Activated B cell treated with CpG ODN at 0.5 μM for 24 hours (primary cell): ENCODE measurements around the gene PLTP. TPM values are rescaled to one million over a fixed set of nuclear protein-coding genes. Genes with fewer than 3 reads are reported as not detected.
"Not testable (repeated sequence)": the region's sequence is repeated elsewhere in the genome, so short reads cannot be mapped to it uniquely, and the experiment has no call there.

Experiments used
- ATAC-seq: fragments of 200-7000 bp; cut with Tn5 transposase; one replicate; pipeline ENCODE4 v1.10.0; 2021; ENCODE audit warnings: low read depth, mild to moderate bottlenecking, moderate library complexity
- CTCF ChIA-PET: fragments of 350-600 bp; sonication (Branson Sonifier 250); formaldehyde crosslinking; loops from one replicate; lab custom pipeline; 2021; ENCODE audit warnings: antibody characterized with exemption; lab: Charles Lee
- POLR2A ChIA-PET: fragments of 350-600 bp; sonication (Branson Sonifier 250); formaldehyde crosslinking; loops from one replicate; lab custom pipeline; 2021; ENCODE audit warnings: antibody characterized with exemption; lab: Charles Lee
- DNase-seq: peaks from one replicate; pipeline ENCODE4 v3.0.0; 2022
- H3K27ac Mint-ChIP-seq: one replicate; pipeline ENCODE4 v1.8.0; 2020; ENCODE audit warnings: mixed read lengths
- H3K27me3 Mint-ChIP-seq: one replicate; pipeline ENCODE4 v1.8.0; 2021; ENCODE audit warnings: mixed read lengths
- H3K36me3 Mint-ChIP-seq: one replicate; pipeline ENCODE4 v1.8.0; 2021; ENCODE audit warnings: low read depth, mixed read lengths
- H3K4me1 Mint-ChIP-seq: one replicate; pipeline ENCODE4 v1.8.0; 2021; ENCODE audit warnings: mixed read lengths
- H3K4me3 Mint-ChIP-seq: one replicate; pipeline ENCODE4 v1.8.0; 2020; ENCODE audit warnings: mild to moderate bottlenecking, mixed read lengths
- H3K9me3 Mint-ChIP-seq: one replicate; pipeline ENCODE4 v1.8.0; 2020; ENCODE audit warnings: mixed read lengths
- intact Hi-C: fragments of 100-400 bp; cut with micrococcal nuclease; formaldehyde crosslinking; loops from one replicate; pipeline ENCODE4 v1.15.1; 2024
- total RNA-seq: library from RNA; stranded (reverse); gene quantifications from 2 replicates; pipeline ENCODE4 v1.2.3, GENCODE V29; 2022
- TF ChIP-seq, protein P1 (sequence below): fragments of 200-600 bp; IDR thresholded peaks from one replicate; pipeline ENCODE4 v1.8.0; 2022; ENCODE audit warnings: antibody characterized with exemption, mild to moderate bottlenecking

Gene PLTP
- total RNA-seq, 1 donor from 2014 or later = 2.3 TPM

DNA sequence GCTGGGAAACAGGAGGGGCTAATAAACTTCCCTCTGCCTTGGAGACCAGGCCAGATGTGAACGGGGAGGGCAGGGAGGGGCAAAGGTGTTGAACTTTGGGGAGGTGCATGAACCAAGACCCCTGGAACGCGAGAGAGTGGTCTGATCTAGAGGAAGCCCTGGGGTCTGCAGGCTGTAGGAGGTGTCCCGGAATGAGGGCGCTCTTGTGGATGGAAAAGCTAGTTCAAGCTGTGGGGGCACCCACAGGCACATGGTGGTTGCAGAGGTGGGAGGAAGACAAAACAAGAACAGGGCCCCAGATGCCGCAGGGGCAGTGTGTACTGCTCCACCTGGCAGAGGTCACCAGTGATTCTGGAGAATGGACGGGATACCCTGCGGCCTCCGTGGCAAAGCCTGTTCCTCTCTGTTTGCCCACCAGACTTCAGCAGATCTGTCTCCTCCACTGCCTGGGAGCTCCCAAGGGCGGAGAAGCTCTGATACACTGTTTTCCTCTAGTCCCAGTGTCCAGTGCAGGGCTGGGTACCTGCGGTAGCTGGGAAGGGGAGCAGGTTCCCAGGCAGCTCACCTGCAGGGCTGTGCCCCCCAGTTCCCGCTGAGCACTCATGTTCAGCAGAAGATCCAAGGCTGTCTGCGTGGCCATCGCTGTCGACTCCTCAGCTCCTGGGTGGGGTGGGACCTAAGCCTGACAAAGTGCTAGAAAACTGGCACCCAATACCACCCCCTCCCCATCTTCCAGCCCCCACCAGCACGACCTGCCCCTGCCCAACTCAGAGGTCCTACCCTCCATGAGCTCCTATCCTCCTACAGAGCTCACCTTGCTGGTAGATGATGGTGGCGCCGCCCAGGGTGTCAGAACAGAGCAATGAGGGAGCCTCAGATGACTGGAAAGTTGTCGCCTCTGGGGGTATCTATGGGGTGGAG lies 45.3 kb upstream of the PLTP start:
- intact Hi-C loops = no loop called here
- H3K36me3 Mint-ChIP-seq = peaks cover 74% of the 10 kb centered on the region
- H3K4me1 Mint-ChIP-seq = peaks cover 4% of the 10 kb centered on the region
- CTCF ChIA-PET = interaction anchor here (1.7 kb wide), 1 partner anchor 12 kb away, joined by 3 read pairs; no protein-coding TSS in a partner anchor
- TF ChIP-seq, protein P1, sequence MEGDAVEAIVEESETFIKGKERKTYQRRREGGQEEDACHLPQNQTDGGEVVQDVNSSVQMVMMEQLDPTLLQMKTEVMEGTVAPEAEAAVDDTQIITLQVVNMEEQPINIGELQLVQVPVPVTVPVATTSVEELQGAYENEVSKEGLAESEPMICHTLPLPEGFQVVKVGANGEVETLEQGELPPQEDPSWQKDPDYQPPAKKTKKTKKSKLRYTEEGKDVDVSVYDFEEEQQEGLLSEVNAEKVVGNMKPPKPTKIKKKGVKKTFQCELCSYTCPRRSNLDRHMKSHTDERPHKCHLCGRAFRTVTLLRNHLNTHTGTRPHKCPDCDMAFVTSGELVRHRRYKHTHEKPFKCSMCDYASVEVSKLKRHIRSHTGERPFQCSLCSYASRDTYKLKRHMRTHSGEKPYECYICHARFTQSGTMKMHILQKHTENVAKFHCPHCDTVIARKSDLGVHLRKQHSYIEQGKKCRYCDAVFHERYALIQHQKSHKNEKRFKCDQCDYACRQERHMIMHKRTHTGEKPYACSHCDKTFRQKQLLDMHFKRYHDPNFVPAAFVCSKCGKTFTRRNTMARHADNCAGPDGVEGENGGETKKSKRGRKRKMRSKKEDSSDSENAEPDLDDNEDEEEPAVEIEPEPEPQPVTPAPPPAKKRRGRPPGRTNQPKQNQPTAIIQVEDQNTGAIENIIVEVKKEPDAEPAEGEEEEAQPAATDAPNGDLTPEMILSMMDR = no peak
- POLR2A ChIA-PET = interaction anchor here (0.6 to 1.8 kb wide), 4 partner anchors 8 to 47 kb away, joined by 3 to 8 read pairs (median 4); partner anchors contain the start of gene PCIF1
- H3K27ac Mint-ChIP-seq = no peak overlapping the region
- H3K4me3 Mint-ChIP-seq = no peak overlapping the region
- H3K27me3 Mint-ChIP-seq = no peaks in the 10 kb centered on the region
- DNase-seq (no peak), ATAC-seq (no peak)
- H3K9me3 Mint-ChIP-seq = no peaks in the 10 kb centered on the region

DNA sequence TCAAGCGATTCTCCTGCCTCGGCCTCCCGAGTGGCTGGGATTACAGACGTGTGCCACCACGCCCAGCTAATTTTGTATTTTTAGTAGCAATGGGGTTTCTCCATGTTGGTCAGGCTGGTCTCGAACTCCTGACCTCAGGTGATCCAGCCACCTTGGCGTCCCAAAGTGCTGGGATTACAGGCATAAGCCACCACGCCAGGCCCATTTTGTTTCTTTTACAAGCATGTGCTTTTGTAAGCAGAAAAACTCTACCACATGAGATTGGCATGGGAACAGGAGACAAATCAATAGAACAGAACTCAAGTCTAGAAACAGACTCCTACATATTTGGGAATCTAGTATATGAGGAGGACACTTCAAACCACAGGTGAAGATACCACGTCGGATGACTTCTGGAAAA lies 44.4 kb upstream of the PLTP start:
- CTCF ChIA-PET, POLR2A ChIA-PET, DNase-seq, ATAC-seq, H3K4me1 Mint-ChIP-seq, H3K27me3 Mint-ChIP-seq, H3K4me3 Mint-ChIP-seq, H3K9me3 Mint-ChIP-seq, H3K27ac Mint-ChIP-seq, intact Hi-C loops: not testable (repeated sequence)
- peaks cover 74% of the 10 kb centered on the region for H3K36me3 Mint-ChIP-seq

DNA sequence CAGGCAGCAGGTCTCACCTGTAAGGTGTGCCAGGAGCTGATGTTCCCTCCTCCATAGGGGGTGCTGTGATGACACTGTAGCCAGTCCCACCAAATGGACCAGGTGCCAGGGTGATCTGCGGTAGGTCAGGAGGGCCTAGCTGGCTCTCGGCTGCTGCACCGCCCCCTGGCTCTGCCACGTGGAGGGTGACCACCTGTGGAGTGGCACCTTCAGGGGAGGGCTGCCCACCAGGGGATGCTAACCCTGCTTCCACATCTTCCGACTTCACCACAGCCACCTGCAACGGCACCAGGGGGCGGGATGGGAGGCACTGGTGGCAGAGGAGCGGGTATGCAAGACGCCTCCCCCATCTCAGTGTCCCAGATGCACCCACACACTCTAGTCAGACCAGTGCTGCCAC lies 41.7 kb upstream of the PLTP start:
- intact Hi-C loops = no loop called here

DNA sequence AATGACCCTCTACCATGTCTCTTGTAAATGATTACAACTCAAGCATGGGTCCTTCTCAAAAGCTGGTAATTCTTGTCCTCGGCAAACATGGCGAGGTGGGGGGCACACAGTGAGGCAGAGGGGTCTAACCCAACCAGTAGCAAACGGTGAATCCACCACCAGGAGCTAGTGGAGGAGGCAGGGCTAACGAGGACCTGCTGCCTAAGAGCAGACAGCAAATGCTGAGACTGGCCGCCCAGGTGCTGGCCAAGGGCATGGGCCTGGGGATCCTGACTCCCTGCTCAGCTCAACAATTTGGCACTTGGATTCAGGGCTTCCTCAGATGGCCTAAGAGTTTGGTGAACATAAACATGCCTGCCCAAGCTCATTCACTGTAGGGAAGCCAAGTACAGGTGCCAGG lies 40.9 kb upstream of the PLTP start:
- H3K4me3 Mint-ChIP-seq = no peak overlapping the region
- DNase-seq (no peak), ATAC-seq (no peak)
- H3K4me1 Mint-ChIP-seq = peaks cover 4% of the 10 kb centered on the region
- H3K27me3 Mint-ChIP-seq = no peaks in the 10 kb centered on the region
- intact Hi-C loops = no loop called here
- ChIA-PET POLR2A (interaction anchor here (0.9 to 1.2 kb wide), 6 partner anchors 11 to 62 kb away, joined by 3 to 6 read pairs (median 4); partner anchors contain the start of genes CTSA and NEURL2), CTCF (interaction anchor here (0.8 to 1.4 kb wide), 2 partner anchors 9 to 17 kb away, joined by 3 read pairs; no protein-coding TSS in a partner anchor)
- no peak overlapping the region for H3K27ac Mint-ChIP-seq
- H3K36me3 Mint-ChIP-seq = peaks cover 77% of the 10 kb centered on the region
- TF ChIP-seq, protein P1 = no peak
- H3K9me3 Mint-ChIP-seq = no peaks in the 10 kb centered on the region

More for the DNA sequence above, 41.7 kb upstream of the PLTP start:
- ATAC-seq (no peak), DNase-seq (no peak)
- H3K4me1 Mint-ChIP-seq = no peaks in the 10 kb centered on the region
- no peak overlapping the region for H3K4me3 Mint-ChIP-seq
- no peak overlapping the region for H3K27ac Mint-ChIP-seq
- H3K9me3 Mint-ChIP-seq = no peaks in the 10 kb centered on the region
- TF ChIP-seq, protein P1 = no peak
- no peaks in the 10 kb centered on the region for H3K27me3 Mint-ChIP-seq
- CTCF ChIA-PET = interaction anchor here (1.4 kb wide), 1 partner anchor 16 kb away, joined by 3 read pairs; no protein-coding TSS in a partner anchor
- POLR2A ChIA-PET = interaction anchor here (0.9 to 1.2 kb wide), 4 partner anchors 11 to 63 kb away, joined by 3 to 6 read pairs (median 4); partner anchors contain the start of genes CTSA and NEURL2
- H3K36me3 Mint-ChIP-seq = peaks cover 76% of the 10 kb centered on the region

DNA sequence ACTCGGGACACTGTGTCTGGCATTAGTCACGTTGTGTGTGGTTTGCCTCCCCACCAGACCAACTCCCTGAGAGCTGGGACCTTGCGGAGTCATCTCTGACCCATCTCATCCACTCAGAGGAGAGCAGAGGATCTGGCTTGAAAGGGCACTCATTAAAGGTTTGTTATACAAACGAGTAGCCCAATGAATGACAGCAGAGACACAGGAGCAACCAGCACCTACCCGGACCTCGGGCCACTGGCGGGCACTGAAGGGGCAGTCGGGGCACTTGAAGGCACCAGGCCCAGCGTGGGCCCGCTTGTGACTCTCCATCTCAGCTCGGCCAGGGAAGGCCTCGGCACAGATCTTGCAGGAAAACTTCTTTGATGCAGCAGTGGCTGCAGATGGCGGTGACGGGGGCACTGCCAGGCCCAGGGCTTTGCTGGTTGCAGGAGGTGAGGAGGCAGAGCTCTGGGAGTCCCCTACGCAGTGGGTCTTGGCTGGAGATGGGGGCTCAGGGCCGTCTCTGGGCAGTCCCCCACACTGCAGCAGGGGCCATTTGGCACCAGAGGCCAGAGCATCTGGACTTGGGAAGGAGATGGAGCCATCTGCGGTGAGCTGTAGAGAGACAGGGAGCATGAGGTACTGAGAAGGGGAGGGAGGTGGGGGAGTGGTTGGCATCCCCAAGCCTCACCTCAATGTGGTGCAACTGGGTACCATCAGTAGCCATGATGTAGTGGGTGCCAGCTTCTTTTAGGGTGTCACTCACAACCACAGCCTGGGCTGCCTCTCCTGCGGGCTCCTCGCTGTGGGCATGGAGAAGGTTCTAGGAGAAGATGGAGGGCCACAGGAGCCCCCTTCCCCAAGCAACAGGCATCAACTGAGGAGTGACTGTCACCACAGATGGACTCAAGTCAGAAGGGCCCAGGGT lies 40.2 kb upstream of the PLTP start:
- DNase-seq (no peak), ATAC-seq (no peak)
- H3K4me3 Mint-ChIP-seq = no peak overlapping the region
- H3K4me1 Mint-ChIP-seq = peaks cover 4% of the 10 kb centered on the region
- peaks cover 77% of the 10 kb centered on the region for H3K36me3 Mint-ChIP-seq
- intact Hi-C loops = no loop called here
- no peaks in the 10 kb centered on the region for H3K27me3 Mint-ChIP-seq
- CTCF ChIA-PET = interaction anchor here (0.8 to 0.9 kb wide), 2 partner anchors 8 to 18 kb away, joined by 3 to 4 read pairs; no protein-coding TSS in a partner anchor
- POLR2A ChIA-PET = interaction anchor here (0.6 to 1.2 kb wide), 5 partner anchors 9 to 61 kb away, joined by 3 to 6 read pairs (median 3); partner anchors contain the start of genes CTSA and NEURL2
- H3K9me3 Mint-ChIP-seq = no peaks in the 10 kb centered on the region
- TF ChIP-seq, protein P1 = no peak
- no peak overlapping the region for H3K27ac Mint-ChIP-seq
